Vagina (tissue), 2 donors: ENCODE data around the gene NACC2. TPM values are rescaled to one million over a fixed set of nuclear protein-coding genes. Genes with fewer than 3 reads are reported as not detected.

Source experiments
- DNase-seq, 2 donors: peaks; one replicate each; pipeline ENCODE4 v3.0.0-alpha.2; 2017; ENCODE audit errors: extremely low spot score in 2 of 2
- H3K27ac ChIP-seq: fragments of 200-600 bp; sonication (generic); one replicate; pipeline ENCODE4 v1.5.1; 2019
- H3K27me3 ChIP-seq: fragments of 200-600 bp; sonication (generic); one replicate; pipeline ENCODE4 v1.5.1; 2019
- H3K36me3 ChIP-seq, 2 donors: fragments of 200-600 bp; sonication (generic); one replicate each; pipeline ENCODE4 v1.5.1; 2017 to 2019
- H3K4me1 ChIP-seq: fragments of 200-600 bp; sonication (generic); one replicate; pipeline ENCODE4 v1.5.1; 2019
- H3K4me3 ChIP-seq, 2 donors: fragments of 200-600 bp; sonication (generic); 1 replicate in 1 of 2; 2 replicates in 1 of 2; pipeline ENCODE4 v1.5.1; 2016 to 2019
- H3K9me3 ChIP-seq: fragments of 200-600 bp; sonication (generic); one replicate; pipeline ENCODE4 v1.5.1; 2019
- CTCF ChIP-seq, 3 experiments: fragments of 450-650 bp in 2 of 3; fragments of 200-600 bp in 1 of 3; sonication (generic) in 1 of 3; IDR thresholded peaks; one replicate each; pipeline ENCODE4 v1.5.1; 2017 to 2019; ENCODE audit warnings: antibody characterized with exemption in 3 of 3, mild to moderate bottlenecking in 2 of 3, moderate library complexity in 2 of 3
- POLR2A ChIP-seq, 2 donors: fragments of 450-650 bp; IDR thresholded peaks; one replicate each; pipeline ENCODE4 v1.6.1; 2017; ENCODE audit warnings: antibody characterized with exemption in 2 of 2, mild to moderate bottlenecking in 2 of 2, moderate library complexity in 2 of 2
- POLR2AphosphoS5 ChIP-seq, 2 donors: sonication (generic); formaldehyde crosslinking; IDR thresholded peaks; one replicate each; pipeline ENCODE4 v1.9.0; 2017; ENCODE audit warnings: antibody characterized with exemption in 2 of 2, mild to moderate bottlenecking in 2 of 2, low read depth in 1 of 2; ENCODE audit not compliant: insufficient read depth in 1 of 2
- intact Hi-C: fragments of 100-400 bp; cut with DNase I; formaldehyde crosslinking; loops from one replicate; pipeline ENCODE4 v1.15.1; 2023
- total RNA-seq: library from RNA; depleted of rRNA; stranded (reverse); fragments of >200 nt; gene quantifications from one replicate; pipeline ENCODE4 v1.2.3, GENCODE V29; 2016

The NACC2 gene
- total RNA-seq, 1 donor from 2014 or later = 21.1 TPM

GRCh38 chr9:136009516-136009915 lies 85.6 kb downstream of the NACC2 start:
- Histone ChIP-seq H3K9me3 (no peaks in the 10 kb centered on the region), H3K27ac (no peak overlapping the region), H3K4me3 (no peak overlapping the region), H3K36me3 (peaks cover 0 to 16% of the 10 kb centered on the region in 2 donors), H3K27me3 (no peaks in the 10 kb centered on the region), H3K4me1 (peaks cover 40% of the 10 kb centered on the region)
- no peak for DNase-seq
- intact Hi-C loops = no loop called here
- TF ChIP-seq POLR2A (IDR thresholded peaks at IDR 0.05) (no peak), POLR2AphosphoS5 (IDR thresholded peaks at IDR 0.05; ENCODE audit: insufficient read depth in 1 of 2, low read depth in 1 of 2) (no peak), CTCF (IDR thresholded peaks at IDR 0.05) (no peak)

DNA sequence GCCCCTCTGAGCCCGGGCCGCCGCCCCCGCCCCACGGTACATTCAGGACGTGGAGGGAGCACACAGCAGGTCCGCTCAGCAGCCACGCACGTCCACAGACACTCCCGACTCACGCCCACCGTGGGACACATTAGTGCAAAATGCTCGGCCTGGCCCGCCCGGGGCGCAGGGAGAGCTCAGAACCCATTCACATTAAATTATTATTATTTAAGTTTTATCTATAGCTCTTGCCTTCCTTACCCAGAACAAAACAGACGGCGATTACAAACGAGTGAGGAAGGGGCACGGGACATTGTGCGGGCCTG lies 86.4 kb downstream of the NACC2 start:
- Histone ChIP-seq H3K27me3 (no peaks in the 10 kb centered on the region), H3K4me1 (peaks cover 43% of the 10 kb centered on the region), H3K36me3 (peaks cover 0 to 15% of the 10 kb centered on the region in 2 donors), H3K4me3 (no peak overlapping the region), H3K27ac (peak overlapping the region; percentile 57), H3K9me3 (no peaks in the 10 kb centered on the region)
- TF ChIP-seq POLR2A (IDR thresholded peaks at IDR 0.05) (no peak), POLR2AphosphoS5 (IDR thresholded peaks at IDR 0.05; ENCODE audit: insufficient read depth in 1 of 2, low read depth in 1 of 2) (peak in 1 of 2 donors; percentile 7)
- intact Hi-C loops = no loop called here
- no peak for DNase-seq

DNA sequence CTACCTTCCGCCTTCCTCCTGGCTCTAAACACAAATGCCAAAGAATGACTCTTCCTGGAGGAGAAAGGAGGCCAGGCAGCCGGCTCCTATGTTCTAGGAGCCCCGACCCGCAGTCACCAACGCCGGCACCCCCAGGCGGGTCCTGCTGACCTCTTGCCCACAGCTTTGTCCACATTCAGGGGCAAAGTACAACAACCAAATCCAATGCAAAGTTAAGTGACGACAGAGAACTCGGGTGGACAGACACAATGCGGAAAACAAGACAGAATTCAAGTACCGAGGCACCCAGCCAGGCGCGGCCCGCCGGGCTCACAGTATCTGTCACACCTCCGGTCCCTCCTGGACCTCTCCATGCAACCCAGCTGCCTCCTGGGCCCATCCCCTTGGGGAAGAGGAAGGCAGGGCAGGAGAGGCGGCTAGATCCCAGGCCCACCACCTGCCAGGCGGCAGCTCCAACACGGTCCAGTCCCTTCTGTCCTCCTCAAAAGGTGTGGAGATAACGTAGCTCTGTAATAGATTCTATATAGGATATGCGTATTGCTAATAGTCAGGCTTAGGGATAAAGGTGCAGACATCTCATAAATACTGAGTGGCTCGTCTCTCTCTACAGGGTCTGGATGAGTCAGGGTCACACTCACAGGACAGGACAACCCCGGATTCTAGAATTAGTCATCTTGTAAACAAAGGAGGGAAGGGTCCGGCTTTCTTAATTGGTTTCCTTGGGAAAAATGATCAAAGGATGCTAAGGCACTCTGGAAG lies 87.0 kb downstream of the NACC2 start:
- peak overlapping the region; percentile 57 for H3K27ac ChIP-seq
- no peak overlapping the region for H3K4me3 ChIP-seq
- intact Hi-C loops = no loop called here
- peaks cover 0 to 10% of the 10 kb centered on the region in 2 donors for H3K36me3 ChIP-seq
- no peaks in the 10 kb centered on the region for H3K9me3 ChIP-seq
- TF ChIP-seq POLR2A (IDR thresholded peaks at IDR 0.05) (no peak), POLR2AphosphoS5 (IDR thresholded peaks at IDR 0.05; ENCODE audit: insufficient read depth in 1 of 2, low read depth in 1 of 2) (peak in 1 of 2 donors; percentile 7)
- H3K4me1 ChIP-seq = peaks cover 45% of the 10 kb centered on the region
- DNase-seq = no peak
- H3K27me3 ChIP-seq = no peaks in the 10 kb centered on the region

DNA sequence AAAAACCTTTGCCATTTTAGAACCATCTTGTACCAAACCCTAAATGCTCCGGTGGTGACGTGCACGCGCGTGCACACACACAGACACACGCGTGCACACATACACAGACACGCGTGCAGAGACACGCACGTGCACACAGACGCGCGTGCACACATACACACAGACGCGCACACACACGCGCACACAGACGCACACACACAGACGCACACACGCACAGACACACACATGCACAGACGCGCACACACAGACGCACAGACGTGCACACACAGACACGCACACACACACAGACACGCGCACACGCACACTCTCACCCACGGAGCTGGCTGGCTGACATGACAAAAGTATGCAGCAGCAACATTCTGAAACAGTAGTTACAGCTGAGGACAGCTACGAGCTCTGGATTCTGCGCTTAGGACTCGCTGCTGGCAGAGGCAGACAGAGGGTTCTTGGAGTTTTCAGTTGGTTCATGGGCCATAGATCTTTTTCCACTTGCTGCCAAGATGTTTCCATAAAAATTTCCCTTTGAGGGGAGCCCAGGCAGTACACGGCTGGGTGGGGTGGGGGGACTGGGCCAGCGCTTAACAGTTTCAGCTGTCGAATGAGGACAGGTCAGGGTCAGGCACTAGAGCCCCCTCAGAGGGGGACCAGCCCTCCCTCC lies 87.7 kb downstream of the NACC2 start:
- intact Hi-C loops = no loop called here
- H3K27ac ChIP-seq = peak overlapping the region; percentile 57
- H3K4me1 ChIP-seq = peaks cover 41% of the 10 kb centered on the region
- H3K9me3 ChIP-seq = no peaks in the 10 kb centered on the region
- H3K27me3 ChIP-seq = no peaks in the 10 kb centered on the region
- peaks cover 0 to 4% of the 10 kb centered on the region in 2 donors for H3K36me3 ChIP-seq
- no peak for DNase-seq
- TF ChIP-seq POLR2A (IDR thresholded peaks at IDR 0.05) (no peak), CTCF (IDR thresholded peaks at IDR 0.05) (no peak), POLR2AphosphoS5 (IDR thresholded peaks at IDR 0.05; ENCODE audit: insufficient read depth in 1 of 2, low read depth in 1 of 2) (no peak)
- no peak overlapping the region for H3K4me3 ChIP-seq

DNA sequence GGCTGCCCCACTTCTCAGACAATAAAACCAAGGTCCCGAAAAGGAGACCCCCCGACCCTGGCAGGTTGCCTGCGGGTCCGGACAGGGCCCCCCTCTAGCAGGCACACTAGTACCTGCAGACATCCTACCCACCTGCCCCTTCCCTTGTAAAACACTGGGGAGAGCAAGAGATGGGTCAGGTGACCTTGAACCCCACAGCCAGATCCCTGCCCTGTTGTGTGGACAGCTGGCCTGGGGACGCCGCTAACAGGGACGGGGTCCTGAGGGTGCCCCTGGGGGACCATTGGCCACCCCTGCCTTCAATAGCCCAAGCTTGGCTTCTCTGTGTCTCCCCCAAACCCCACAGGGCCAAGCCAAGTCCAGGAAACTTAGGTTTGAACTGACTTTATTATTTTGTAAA lies 88.9 kb downstream of the NACC2 start:
- DNase-seq = no peak
- no peak overlapping the region for H3K27ac ChIP-seq
- no peak overlapping the region for H3K4me3 ChIP-seq
- TF ChIP-seq POLR2AphosphoS5 (IDR thresholded peaks at IDR 0.05; ENCODE audit: insufficient read depth in 1 of 2, low read depth in 1 of 2) = no peak
- TF ChIP-seq CTCF (IDR thresholded peaks at IDR 0.05) = no peak
- TF ChIP-seq POLR2A (IDR thresholded peaks at IDR 0.05) = no peak
- peaks cover 0 to under 1% of the 10 kb centered on the region in 2 donors for H3K36me3 ChIP-seq
- H3K9me3 ChIP-seq = no peaks in the 10 kb centered on the region
- H3K4me1 ChIP-seq = peaks cover 31% of the 10 kb centered on the region
- intact Hi-C loops = no loop called here
- no peaks in the 10 kb centered on the region for H3K27me3 ChIP-seq

GRCh38 chr9:136004712-136005111 lies 90.4 kb downstream of the NACC2 start:
- Histone ChIP-seq H3K36me3 (no peaks in the 10 kb centered on the region), H3K4me1 (peaks cover 31% of the 10 kb centered on the region), H3K27me3 (no peaks in the 10 kb centered on the region), H3K9me3 (no peaks in the 10 kb centered on the region), H3K4me3 (no peak overlapping the region), H3K27ac (no peak overlapping the region)
- intact Hi-C loops = no loop called here
- TF ChIP-seq POLR2AphosphoS5 (IDR thresholded peaks at IDR 0.05; ENCODE audit: insufficient read depth in 1 of 2, low read depth in 1 of 2) = no peak
- TF ChIP-seq CTCF (IDR thresholded peaks at IDR 0.05) = no peak
- TF ChIP-seq POLR2A (IDR thresholded peaks at IDR 0.05) = no peak
- no peak for DNase-seq
